ENCODE measurements around the gene BCO2.

Gene BCO2

GRCh38 chr11:112253605-112254242, 78.4 kb downstream of the BCO2 start:
- no peak for DNase-seq

- no peak for DNase-seq
Measured at GRCh38 chr11:112255067-112255720, 79.9 kb downstream of the BCO2 start.

- no peak for DNase-seq
Measured at GRCh38 chr11:112260490-112260889, 85.2 kb downstream of the BCO2 start, which contains the start of gene PLET1. Gene PLET1, minus strand, starts transcription at chr11:112260860. Its CDS starts 271 bp downstream, at chr11:112260589.

- no peak for DNase-seq
Measured at GRCh38 chr11:112265659-112266409, 90.5 kb downstream of the BCO2 start.

GRCh38 chr11:112266410-112266778, 91.1 kb downstream of the BCO2 start:
- no peak for DNase-seq

GRCh38 chr11:112267188-112267591, 91.9 kb downstream of the BCO2 start:
- no peak for DNase-seq

- no peak for DNase-seq
Measured at GRCh38 chr11:112268406-112268805, 93.1 kb downstream of the BCO2 start.
